Smooth muscle cell (in vitro differentiated cells): Measurements from ENCODE around the gene CASZ1. TPM values are rescaled to one million over a fixed set of nuclear protein-coding genes. Genes with fewer than 3 reads are reported as not detected.

Source experiments
- DNase-seq: peaks from one replicate; lab custom pipeline; 2025; ENCODE audit not compliant: unreplicated experiment; lab: John Stamatoyannopoulos, UW
- H2AFZ ChIP-seq: fragments of 200-600 bp; sonication (generic); 2 replicates; pipeline ENCODE4 v1.6.0; 2016; ENCODE audit warnings: antibody characterized with exemption, low read depth, mild to moderate bottlenecking
- H3F3A ChIP-seq: fragments of 200-600 bp; sonication (generic); 2 replicates; pipeline ENCODE4 v1.6.0; 2017; ENCODE audit warnings: antibody characterized with exemption, low read depth
- H3K27ac ChIP-seq: fragments of 200-600 bp; sonication (generic); 2 replicates; pipeline ENCODE4 v1.5.1; 2016; ENCODE audit warnings: low read depth, mild to moderate bottlenecking
- H3K27me3 ChIP-seq: fragments of 200-600 bp; sonication (generic); 2 replicates; pipeline ENCODE4 v1.6.1; 2016; ENCODE audit warnings: low read depth, mild to moderate bottlenecking
- H3K36me3 ChIP-seq: fragments of 200-600 bp; sonication (generic); 2 replicates; pipeline ENCODE4 v1.5.1; 2016; ENCODE audit warnings: low read depth
- H3K4me1 ChIP-seq: fragments of 200-600 bp; sonication (generic); 2 replicates; pipeline ENCODE4 v1.5.1; 2016; ENCODE audit warnings: low read depth
- H3K4me2 ChIP-seq: fragments of 200-600 bp; sonication (generic); 2 replicates; pipeline ENCODE4 v1.6.0; 2016; ENCODE audit warnings: mild to moderate bottlenecking
- H3K4me3 ChIP-seq: fragments of 200-600 bp; sonication (generic); 2 replicates; pipeline ENCODE4 v1.5.1; 2016; ENCODE audit warnings: mild to moderate bottlenecking
- H3K79me2 ChIP-seq: fragments of 200-600 bp; sonication (generic); 2 replicates; pipeline ENCODE4 v1.6.0; 2016; ENCODE audit warnings: low read depth, mild to moderate bottlenecking
- H3K9ac ChIP-seq: fragments of 200-600 bp; sonication (generic); 2 replicates; pipeline ENCODE4 v1.6.0; 2016; ENCODE audit warnings: low read depth
- H3K9me3 ChIP-seq: fragments of 200-600 bp; sonication (generic); replicated peaks from 2 replicates; pipeline ENCODE4 v1.5.1; 2016; ENCODE audit warnings: low read depth
- H4K20me1 ChIP-seq: fragments of 200-600 bp; sonication (generic); 2 replicates; pipeline ENCODE4 v1.6.0; 2016; ENCODE audit warnings: low read depth
- CTCF ChIP-seq: fragments of 200-600 bp; sonication (generic); IDR thresholded peaks from 2 replicates; pipeline ENCODE4 v1.5.1; 2017; ENCODE audit warnings: borderline replicate concordance, mild to moderate bottlenecking, antibody characterized with exemption; ENCODE audit not compliant: insufficient read depth, poor library complexity, severe bottlenecking
- WGBS: methylation state at CpG from one replicate; pipeline ENCODE4 v1.1.7; 2016; ENCODE audit warnings: low lambda C conversion rate; 5-methylcytosine and 5-hydroxymethylcytosine counted together
- polyA plus RNA-seq: library from polyadenylated mRNA; unstranded; fragments of >200 nt; fragmentation: Nextera tagmentation; extraction: Ambion mirVana; gene quantifications from 2 replicates; pipeline ENCODE4 v1.2.1, GENCODE V29; 2016
- total RNA-seq: library from RNA; depleted of rRNA; stranded (reverse); fragments of >200 nt; gene quantifications from 2 replicates; pipeline ENCODE4 v1.2.3, GENCODE V29; 2014

The CASZ1 gene
- total and polyA plus RNA-seq, 2 experiments from 2014 or later, result 0.70 to 1.9 TPM

DNA sequence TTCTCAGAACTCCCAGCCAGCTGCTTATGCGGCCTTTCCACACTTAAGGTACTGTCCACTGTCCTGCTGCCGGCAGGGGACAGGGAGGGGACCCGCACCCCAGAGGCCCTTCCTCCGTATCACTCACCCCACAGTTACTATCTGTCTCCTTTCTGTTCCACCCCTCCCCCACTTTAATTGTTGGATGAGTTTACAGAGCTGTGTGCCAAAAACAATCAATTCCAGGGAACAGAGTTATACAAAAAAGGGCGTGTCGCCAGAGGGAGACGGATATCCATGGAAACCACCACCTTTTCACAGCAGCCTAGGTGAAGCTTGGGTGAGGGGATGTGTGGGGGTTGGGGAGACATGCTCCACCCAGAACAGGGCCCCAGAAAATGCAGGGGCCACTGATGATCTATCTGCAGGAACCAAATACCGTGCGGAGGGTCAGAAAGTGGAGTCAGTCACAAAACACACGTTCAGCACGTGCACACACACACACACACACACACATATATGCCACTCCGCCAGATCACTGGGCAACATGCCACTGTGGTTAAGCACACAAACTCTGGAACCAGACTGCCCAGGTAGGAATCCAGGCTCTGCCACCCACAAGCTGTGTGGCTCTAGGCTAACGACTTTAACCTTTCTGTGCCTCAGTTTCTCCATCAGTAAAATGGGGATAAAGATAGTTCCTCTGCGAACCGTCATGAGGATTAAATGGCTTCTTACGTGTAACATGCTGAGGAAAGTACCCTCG, 30.5 kb downstream of the CASZ1 start:
- no peak overlapping the region for H3K27ac ChIP-seq
- no peaks in the 10 kb centered on the region for H3K4me1 ChIP-seq
- no peaks in the 10 kb centered on the region for H3K79me2 ChIP-seq
- no peaks in the 10 kb centered on the region for H3K36me3 ChIP-seq
- TF ChIP-seq CTCF, result no peak
- WGBS, result 93% methylated on average over 17 of the region's 17 CpGs
- no peaks in the 10 kb centered on the region for H3K27me3 ChIP-seq
- no peaks in the 10 kb centered on the region for H4K20me1 ChIP-seq
- H3K9me3 ChIP-seq, result no peaks in the 10 kb centered on the region
- no peak overlapping the region for H3K9ac ChIP-seq
- H3K4me2 ChIP-seq, result no peak overlapping the region
- no peak overlapping the region for H2AFZ ChIP-seq
- H3F3A ChIP-seq, result no peaks in the 10 kb centered on the region
- no peak for DNase-seq
- H3K4me3 ChIP-seq, result no peak overlapping the region

GRCh38 chr1:10765304-10765703, 31.1 kb downstream of the CASZ1 start:
- Histone ChIP-seq H3K4me1 (no peaks in the 10 kb centered on the region), H4K20me1 (no peaks in the 10 kb centered on the region), H3K4me3 (no peak overlapping the region), H3K27me3 (no peaks in the 10 kb centered on the region), H2AFZ (no peak overlapping the region), H3K36me3 (no peaks in the 10 kb centered on the region), H3K9ac (no peak overlapping the region), H3F3A (no peaks in the 10 kb centered on the region), H3K79me2 (no peaks in the 10 kb centered on the region), H3K27ac (no peak overlapping the region), H3K9me3 (no peaks in the 10 kb centered on the region), H3K4me2 (no peak overlapping the region)
- no peak for DNase-seq
- no peak for TF ChIP-seq CTCF
- WGBS, result 87% methylated on average over 15 of the region's 15 CpGs

DNA sequence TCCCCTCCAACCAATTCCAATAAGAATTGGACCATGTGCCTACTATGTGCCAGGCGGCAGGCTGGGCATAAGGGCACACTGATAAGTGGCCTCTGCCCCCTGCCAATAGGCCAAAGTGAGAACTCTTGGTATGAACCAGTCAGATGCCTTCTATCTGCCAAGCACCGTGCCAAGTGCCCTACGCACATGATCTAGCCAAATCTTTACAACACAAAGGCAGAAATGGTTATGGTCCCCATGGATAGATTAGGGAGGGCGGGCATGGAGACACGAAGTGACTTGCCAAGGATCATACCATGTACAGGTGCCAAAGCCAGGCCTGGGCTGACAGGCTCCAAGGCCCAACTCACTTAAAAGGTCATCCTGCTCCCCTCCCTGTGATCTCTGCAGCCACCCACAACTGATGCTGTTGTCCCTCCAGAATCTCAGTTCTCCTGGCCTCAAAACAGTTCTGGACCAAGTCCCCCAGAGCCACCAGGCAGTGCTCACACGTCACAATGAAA, 32.1 kb downstream of the CASZ1 start:
- DNase-seq, result no peak
- Histone ChIP-seq H3K27ac (no peak overlapping the region), H3K4me2 (no peak overlapping the region), H3K4me1 (no peaks in the 10 kb centered on the region), H3K9ac (no peak overlapping the region), H4K20me1 (no peaks in the 10 kb centered on the region), H3K9me3 (no peaks in the 10 kb centered on the region), H3K36me3 (no peaks in the 10 kb centered on the region), H3K79me2 (no peaks in the 10 kb centered on the region), H3K4me3 (no peak overlapping the region), H3F3A (no peaks in the 10 kb centered on the region), H2AFZ (no peak overlapping the region), H3K27me3 (no peaks in the 10 kb centered on the region)
- no peak for TF ChIP-seq CTCF
- 92% methylated on average over 6 of the region's 6 CpGs for WGBS

GRCh38 chr1:10762875-10763274, 33.6 kb downstream of the CASZ1 start:
- no peak for TF ChIP-seq CTCF
- Histone ChIP-seq H3F3A (no peaks in the 10 kb centered on the region), H3K36me3 (no peaks in the 10 kb centered on the region), H3K27me3 (no peaks in the 10 kb centered on the region), H3K4me1 (no peaks in the 10 kb centered on the region), H3K9me3 (no peaks in the 10 kb centered on the region), H3K4me2 (no peak overlapping the region), H4K20me1 (no peaks in the 10 kb centered on the region), H3K27ac (no peak overlapping the region), H3K79me2 (no peaks in the 10 kb centered on the region), H2AFZ (no peak overlapping the region), H3K9ac (no peak overlapping the region), H3K4me3 (no peak overlapping the region)
- DNase-seq, result no peak
- WGBS, result 92% methylated on average over 12 of the region's 12 CpGs
